B cell (primary cell): ENCODE measurements around the gene NOTCH1. TPM values are rescaled to one million over a fixed set of nuclear protein-coding genes. Genes with fewer than 3 reads are reported as not detected.

ENCODE experiments used
- ATAC-seq: fragments of 200-7000 bp; cut with Tn5 transposase; one replicate; pipeline ENCODE4 v1.10.0; 2021; ENCODE audit warnings: low read depth, mild to moderate bottlenecking, moderate number of reproducible peaks, moderate library complexity
- CTCF ChIA-PET: fragments of 350-600 bp; sonication (Branson Sonifier 250); formaldehyde crosslinking; loops from one replicate; lab custom pipeline; 2021; ENCODE audit warnings: antibody characterized with exemption, inconsistent platforms; lab: Charles Lee
- POLR2A ChIA-PET: fragments of 350-600 bp; sonication (Branson Sonifier 250); formaldehyde crosslinking; loops from one replicate; lab custom pipeline; 2021; ENCODE audit warnings: antibody characterized with exemption; lab: Charles Lee
- DNase-seq: peaks from one replicate; pipeline ENCODE4 v3.0.0; 2013
- H2AFZ ChIP-seq: 2 replicates; pipeline ENCODE4 v1.6.1; 2012; ENCODE audit warnings: mild to moderate bottlenecking, low read depth, low read length; ENCODE audit not compliant: insufficient read depth, poor library complexity, severe bottlenecking
- H3K27ac ChIP-seq, 2 donors: 1 replicate in 1 of 2; 2 replicates in 1 of 2; pipeline ENCODE4 v1.5.1; 2012 to 2013; ENCODE audit warnings: low read length in 2 of 2, mild to moderate bottlenecking in 2 of 2, moderate library complexity in 1 of 2
- H3K27me3 ChIP-seq, 4 experiments: fragments of 200-600 bp in 1 of 4; sonication (generic) in 1 of 4; replicated peaks in 1 of 4; 1 replicate in 2 of 4; 2 replicates in 2 of 4; pipeline versions ENCODE4 v1.6.1 to v1.7.0; 2013 to 2016; ENCODE audit warnings: low read length in 3 of 4, mild to moderate bottlenecking in 2 of 4, mixed read lengths in 1 of 4, moderate library complexity in 1 of 4; ENCODE audit not compliant: insufficient read depth in 4 of 4, control insufficient read depth in 3 of 4; ENCODE audit errors: control extremely low read depth in 1 of 4
- H3K36me3 ChIP-seq, 2 experiments: replicated peaks in 1 of 2; 1 replicate in 1 of 2; 2 replicates in 1 of 2; pipeline versions ENCODE4 v1.6.1 to v1.7.1; 2013; ENCODE audit warnings: low read length in 1 of 2; ENCODE audit not compliant: insufficient read depth in 2 of 2, control insufficient read depth in 1 of 2; ENCODE audit errors: control extremely low read depth in 1 of 2, extremely low read depth in 1 of 2
- H3K4me1 ChIP-seq, 2 donors: fragments of 200-600 bp in 1 of 2; sonication (generic) in 1 of 2; 1 replicate in 1 of 2; 2 replicates in 1 of 2; pipeline versions ENCODE4 v1.5.1 to v1.6.1; 2013 to 2017; ENCODE audit warnings: low read length in 2 of 2; ENCODE audit not compliant: control insufficient read depth in 2 of 2, insufficient read depth in 2 of 2
- H3K4me2 ChIP-seq: replicated peaks from 2 replicates; pipeline ENCODE3; 2012; ENCODE audit warnings: mild to moderate bottlenecking, low read depth, low read length; ENCODE audit not compliant: poor library complexity, severe bottlenecking
- H3K4me3 ChIP-seq, 5 experiments: fragments of 200-600 bp in 1 of 5; sonication (generic) in 1 of 5; 1 replicate in 3 of 5; 2 replicates in 2 of 5; pipeline versions ENCODE4 v1.5.1 to v1.7.0; 2011 to 2016; ENCODE audit warnings: low read length in 4 of 5, mild to moderate bottlenecking in 4 of 5, low read depth in 2 of 5, control low read depth in 1 of 5, moderate library complexity in 1 of 5; ENCODE audit not compliant: insufficient read depth in 1 of 5; ENCODE audit errors: control extremely low read depth in 1 of 5, extremely low read depth in 1 of 5
- H3K79me2 ChIP-seq: fragments of 200-600 bp; sonication (generic); one replicate; pipeline ENCODE4 v1.6.0; 2016; ENCODE audit warnings: low read length; ENCODE audit not compliant: control insufficient read depth, insufficient read depth
- H3K9ac ChIP-seq: fragments of 200-600 bp; sonication (generic); 2 replicates; pipeline ENCODE4 v1.6.1; 2017; ENCODE audit warnings: mild to moderate bottlenecking, low read length, moderate library complexity
- H3K9me3 ChIP-seq, 3 donors: one replicate each; pipeline versions ENCODE4 v1.6.1 to v1.7.1; 2013; ENCODE audit warnings: low read length in 2 of 3; ENCODE audit not compliant: control insufficient read depth in 2 of 3, insufficient read depth in 1 of 3; ENCODE audit errors: control extremely low read depth in 1 of 3
- H4K20me1 ChIP-seq: 2 replicates; pipeline ENCODE4 v1.6.0; 2012; ENCODE audit warnings: mild to moderate bottlenecking, low read length; ENCODE audit not compliant: insufficient read depth, control insufficient read depth, poor library complexity, severe bottlenecking
- H3K27ac Mint-ChIP-seq: one replicate; pipeline ENCODE4 v1.8.0; 2021; ENCODE audit warnings: mixed read lengths
- H3K27me3 Mint-ChIP-seq: one replicate; pipeline ENCODE4 v1.8.0; 2021; ENCODE audit warnings: mixed read lengths
- H3K4me1 Mint-ChIP-seq: one replicate; pipeline ENCODE4 v1.8.0; 2021; ENCODE audit warnings: mixed read lengths
- H3K4me3 Mint-ChIP-seq: one replicate; pipeline ENCODE4 v1.8.0; 2021; ENCODE audit warnings: mixed read lengths
- H3K9me3 Mint-ChIP-seq: one replicate; pipeline ENCODE4 v1.8.0; 2022; ENCODE audit warnings: mixed read lengths; ENCODE audit not compliant: insufficient read depth
- EZH2 ChIP-seq: IDR thresholded peaks from 2 replicates; pipeline ENCODE4 v1.6.1; 2012; ENCODE audit warnings: borderline replicate concordance, low read depth, mild to moderate bottlenecking, moderate library complexity, low read length; ENCODE audit not compliant: insufficient read depth, poor library complexity, severe bottlenecking
- WGBS: methylation state at CpG from one replicate; pipeline ENCODE4 v1.1.5; 2013; ENCODE audit warnings: missing lambda C conversion rate; ENCODE audit not compliant: insufficient coverage; 5-methylcytosine and 5-hydroxymethylcytosine counted together
- intact Hi-C: fragments of 100-400 bp; cut with micrococcal nuclease; formaldehyde crosslinking; loops from one replicate; pipeline ENCODE4 v1.10.0; 2022
- polyA plus RNA-seq: library from polyadenylated mRNA; depleted of rRNA; stranded (reverse); fragments of >200 nt; gene quantifications from 2 replicates; pipeline ENCODE4 v1.2.3, GENCODE V29; 2012
- total RNA-seq, 2 donors: library from RNA; stranded (reverse); fragments of 120-200 nt in 1 of 2; gene quantifications; 1 replicate in 1 of 2; 2 replicates in 1 of 2; pipeline versions ENCODE4 v1.2.3 to v1.2.4, GENCODE V29; 2013 to 2022
- TF ChIP-seq, protein P1 (sequence below): fragments of 200-600 bp; IDR thresholded peaks from one replicate; pipeline ENCODE4 v1.8.0; 2022; ENCODE audit warnings: antibody characterized with exemption, mild to moderate bottlenecking

Gene NOTCH1
- total and polyA plus RNA-seq, 2 donors (not counting 1 experiment from before 2014, with no cell fraction given), result 16.6 to 38.5 TPM

- DNase-seq, result peak; percentile 58
- 18% methylated on average over 22 of the region's 22 CpGs for WGBS
- no peak for TF ChIP-seq EZH2
- TF ChIP-seq, protein P1, sequence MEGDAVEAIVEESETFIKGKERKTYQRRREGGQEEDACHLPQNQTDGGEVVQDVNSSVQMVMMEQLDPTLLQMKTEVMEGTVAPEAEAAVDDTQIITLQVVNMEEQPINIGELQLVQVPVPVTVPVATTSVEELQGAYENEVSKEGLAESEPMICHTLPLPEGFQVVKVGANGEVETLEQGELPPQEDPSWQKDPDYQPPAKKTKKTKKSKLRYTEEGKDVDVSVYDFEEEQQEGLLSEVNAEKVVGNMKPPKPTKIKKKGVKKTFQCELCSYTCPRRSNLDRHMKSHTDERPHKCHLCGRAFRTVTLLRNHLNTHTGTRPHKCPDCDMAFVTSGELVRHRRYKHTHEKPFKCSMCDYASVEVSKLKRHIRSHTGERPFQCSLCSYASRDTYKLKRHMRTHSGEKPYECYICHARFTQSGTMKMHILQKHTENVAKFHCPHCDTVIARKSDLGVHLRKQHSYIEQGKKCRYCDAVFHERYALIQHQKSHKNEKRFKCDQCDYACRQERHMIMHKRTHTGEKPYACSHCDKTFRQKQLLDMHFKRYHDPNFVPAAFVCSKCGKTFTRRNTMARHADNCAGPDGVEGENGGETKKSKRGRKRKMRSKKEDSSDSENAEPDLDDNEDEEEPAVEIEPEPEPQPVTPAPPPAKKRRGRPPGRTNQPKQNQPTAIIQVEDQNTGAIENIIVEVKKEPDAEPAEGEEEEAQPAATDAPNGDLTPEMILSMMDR, result no peak
- peaks cover 99% of the 10 kb centered on the region for H4K20me1 ChIP-seq
- intact Hi-C loops, result no loop called here
- H3K27me3 ChIP-seq, result no peaks in the 10 kb centered on the region
- H3K4me1 ChIP-seq, result peaks cover 91 to 95% of the 10 kb centered on the region in 2 donors
- H3K4me3 ChIP-seq, result peak overlapping the region in 1 of 5 experiments; percentile 6
- Mint-ChIP-seq H3K27me3 (no peaks in the 10 kb centered on the region), H3K4me3 (peak overlapping the region; percentile 67), H3K9me3 (no peaks in the 10 kb centered on the region), H3K27ac (peak overlapping the region; percentile 41), H3K4me1 (peaks cover 72% of the 10 kb centered on the region)
- ChIA-PET POLR2A (interaction anchor here (0.9 kb wide), 1 partner anchor 85 kb away, joined by 3 read pairs; no protein-coding TSS in a partner anchor), CTCF (interaction anchor here (1.7 to 2.8 kb wide), 2 partner anchors 45 to 48 kb away, joined by 6 to 13 read pairs; no protein-coding TSS in a partner anchor)
- ATAC-seq, result peak; percentile 42
- peaks cover 84% of the 10 kb centered on the region for H3K79me2 ChIP-seq
- peaks cover 0 to 10% of the 10 kb centered on the region in 2 experiments for H3K36me3 ChIP-seq
- H3K4me2 ChIP-seq, result peak overlapping the region; percentile 75
- peaks cover 0 to 2% (median 0%) of the 10 kb centered on the region in 3 donors for H3K9me3 ChIP-seq
- H2AFZ ChIP-seq, result no peak overlapping the region
- H3K9ac ChIP-seq, result no peak overlapping the region
- peak overlapping the region in 1 of 2 donors; percentile 18 for H3K27ac ChIP-seq
These were observed 12.1 kb downstream of the NOTCH1 start for GRCh38 chr9:136533775-136534157.
